Stomach (tissue), 4 donors: ENCODE results near the gene MDM2.

Experiments
- CTCF ChIP-seq, 7 experiments: fragments of 450-650 bp in 4 of 7; fragments of 200-600 bp in 3 of 7; sonication (generic) in 3 of 7; IDR thresholded peaks; one replicate each; pipeline ENCODE4 v1.5.1; 2016 to 2019; ENCODE audit warnings: antibody characterized with exemption in 7 of 7, control low read depth in 2 of 7, mild to moderate bottlenecking in 1 of 7
- EP300 ChIP-seq: sonication (generic); formaldehyde crosslinking; IDR thresholded peaks from one replicate; pipeline ENCODE4 v1.6.1; 2017; ENCODE audit warnings: antibody characterized with exemption
- POLR2A ChIP-seq, 4 donors: fragments of 450-650 bp; IDR thresholded peaks; one replicate each; pipeline ENCODE4 v1.6.1; 2016; ENCODE audit warnings: antibody characterized with exemption in 4 of 4, control low read depth in 2 of 4, mild to moderate bottlenecking in 1 of 4, moderate library complexity in 1 of 4
- POLR2AphosphoS5 ChIP-seq, 3 donors: sonication (generic); formaldehyde crosslinking; IDR thresholded peaks; one replicate each; pipeline ENCODE4 v1.6.1; 2016; ENCODE audit warnings: antibody characterized with exemption in 3 of 3

GRCh38 chr12:68842123-68842522, 34.1 kb downstream of the MDM2 start:
- TF ChIP-seq EP300 (no peak), CTCF (IDR thresholded peaks at IDR 0.05) (no peak), POLR2A (IDR thresholded peaks at IDR 0.05) (no peak), POLR2AphosphoS5 (IDR thresholded peaks at IDR 0.05) (no peak)
